Spinal cord (tissue), 10 donors: Measurements from ENCODE around the gene BMP15. TPM values are rescaled to one million over a fixed set of nuclear protein-coding genes. Genes with fewer than 3 reads are reported as not detected.

ENCODE experiments used
- DNase-seq, 6 donors: peaks; one replicate each; pipeline versions ENCODE4 v3.0.0 to v3.0.0-alpha.2; 2013 to 2015; ENCODE audit warnings: low spot score in 6 of 6, low read depth in 4 of 6
- H3K27ac ChIP-seq: one replicate; pipeline ENCODE4 v1.5.1; 2013; ENCODE audit warnings: low read depth, low read length, control low read depth
- H3K27me3 ChIP-seq: one replicate; pipeline ENCODE4 v1.6.1; 2013; ENCODE audit warnings: low read length; ENCODE audit not compliant: control insufficient read depth, insufficient read depth
- H3K36me3 ChIP-seq: one replicate; pipeline ENCODE4 v1.6.1; 2013; ENCODE audit warnings: low read length; ENCODE audit not compliant: control insufficient read depth, insufficient read depth
- H3K4me1 ChIP-seq: one replicate; pipeline ENCODE4 v1.6.1; 2013; ENCODE audit warnings: low read length; ENCODE audit not compliant: control insufficient read depth, insufficient read depth
- H3K4me3 ChIP-seq: one replicate; pipeline ENCODE4 v1.5.1; 2013; ENCODE audit warnings: low read depth, low read length, control low read depth
- H3K9me3 ChIP-seq: one replicate; pipeline ENCODE4 v1.6.1; 2013; ENCODE audit warnings: low read length; ENCODE audit not compliant: control insufficient read depth, insufficient read depth
- WGBS: methylation state at CpG from one replicate; pipeline ENCODE4 v1.1.5; 2013; ENCODE audit warnings: missing lambda C conversion rate; ENCODE audit not compliant: insufficient coverage; 5-methylcytosine and 5-hydroxymethylcytosine counted together
- polyA plus RNA-seq, 2 donors: library from polyadenylated mRNA; unstranded; fragments of 120-200 nt; gene quantifications; one replicate each; pipeline ENCODE4 v1.2.1, GENCODE V29; 2013; ENCODE audit not compliant: insufficient read length in 2 of 2
- total RNA-seq, 2 donors: library from RNA; depleted of rRNA in 1 of 2; stranded (reverse); fragments of 120-200 nt in 1 of 2; fragments of >200 nt in 1 of 2; gene quantifications; one replicate each; pipeline versions ENCODE4 v1.2.3 to v1.2.4, GENCODE V29; 2013 to 2014
- donor health status: healthy.

BMP15 gene
- total and polyA plus RNA-seq, 4 donors = 0.20 TPM; not detected in 3

DNA sequence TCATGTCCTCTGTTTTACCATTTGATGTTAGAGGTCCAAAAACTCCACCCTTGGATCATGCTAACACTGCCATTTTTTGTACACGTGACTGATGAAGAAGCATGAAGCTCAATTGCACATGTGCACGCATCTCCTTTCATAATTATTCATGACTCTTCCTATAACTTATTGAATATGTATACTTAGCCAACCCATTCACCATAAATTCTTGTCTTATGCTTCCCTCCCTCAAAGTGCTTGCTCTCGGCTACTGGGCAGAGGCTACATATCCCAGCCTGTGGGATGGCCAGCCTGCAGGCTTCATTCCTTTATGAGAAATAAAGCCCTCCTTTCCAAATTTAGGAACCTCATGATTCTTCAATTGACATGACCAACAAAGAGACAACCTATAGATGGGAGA is 17.5 kb upstream of the BMP15 start:
- H3K4me1 ChIP-seq = no peaks in the 10 kb centered on the region
- WGBS = no CpG with 5 or more reads among the region's 3 CpGs
- DNase-seq = no peak
- no peak overlapping the region for H3K4me3 ChIP-seq
- H3K36me3 ChIP-seq = no peaks in the 10 kb centered on the region
- no peaks in the 10 kb centered on the region for H3K9me3 ChIP-seq
- H3K27ac ChIP-seq = no peak overlapping the region
- H3K27me3 ChIP-seq = no peaks in the 10 kb centered on the region

DNA sequence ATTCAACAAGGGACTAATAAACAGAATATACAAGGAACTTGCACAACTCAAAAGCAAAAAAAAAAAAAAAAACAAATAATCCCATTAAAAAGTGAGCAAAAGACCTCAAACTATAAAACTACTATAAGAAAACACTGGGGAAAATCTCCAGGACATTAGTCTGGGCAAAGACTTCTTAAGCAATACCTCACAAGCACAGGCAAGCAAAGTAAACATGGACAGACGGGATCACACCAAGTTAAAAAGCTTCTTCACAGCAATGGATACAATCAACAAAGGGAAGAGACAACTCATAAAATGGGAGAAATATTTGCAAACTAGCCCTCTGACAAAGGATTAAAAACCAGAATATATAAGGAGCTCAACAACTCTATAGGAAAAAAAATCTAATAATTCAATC is 17.1 kb upstream of the BMP15 start:
- no peaks in the 10 kb centered on the region for H3K4me1 ChIP-seq
- no peaks in the 10 kb centered on the region for H3K9me3 ChIP-seq
- DNase-seq = no peak
- H3K36me3 ChIP-seq = no peaks in the 10 kb centered on the region
- no peak overlapping the region for H3K4me3 ChIP-seq
- WGBS = no CpG with 5 or more reads among the region's 1 CpG
- H3K27me3 ChIP-seq = no peaks in the 10 kb centered on the region
- H3K27ac ChIP-seq = no peak overlapping the region

DNA sequence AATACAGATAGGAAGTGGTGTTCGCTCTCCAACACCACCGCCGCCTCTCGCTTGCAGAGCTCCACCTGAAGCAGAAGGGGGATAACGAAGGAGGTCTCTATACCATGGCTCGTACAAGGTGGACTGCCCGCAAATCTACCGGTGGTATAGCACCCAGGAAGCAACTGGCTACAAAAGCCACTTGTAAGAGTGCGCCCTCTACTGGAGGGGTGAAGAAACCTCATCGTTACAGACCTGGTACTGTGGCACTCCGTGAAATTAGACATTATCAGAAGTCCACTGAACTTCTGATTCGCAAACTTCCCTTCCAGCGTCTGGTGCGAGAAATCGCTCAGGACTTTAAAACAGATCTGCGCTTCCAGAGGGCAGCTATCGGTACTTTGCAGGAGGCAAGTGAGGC is 5.2 kb upstream of the BMP15 start:
- Histone ChIP-seq H3K27ac (no peak overlapping the region), H3K4me1 (no peaks in the 10 kb centered on the region), H3K36me3 (no peaks in the 10 kb centered on the region), H3K4me3 (no peak overlapping the region), H3K27me3 (peaks cover 5% of the 10 kb centered on the region), H3K9me3 (no peaks in the 10 kb centered on the region)
- 83% methylated on average over 17 of the region's 17 CpGs for WGBS
- no peak for DNase-seq

DNA sequence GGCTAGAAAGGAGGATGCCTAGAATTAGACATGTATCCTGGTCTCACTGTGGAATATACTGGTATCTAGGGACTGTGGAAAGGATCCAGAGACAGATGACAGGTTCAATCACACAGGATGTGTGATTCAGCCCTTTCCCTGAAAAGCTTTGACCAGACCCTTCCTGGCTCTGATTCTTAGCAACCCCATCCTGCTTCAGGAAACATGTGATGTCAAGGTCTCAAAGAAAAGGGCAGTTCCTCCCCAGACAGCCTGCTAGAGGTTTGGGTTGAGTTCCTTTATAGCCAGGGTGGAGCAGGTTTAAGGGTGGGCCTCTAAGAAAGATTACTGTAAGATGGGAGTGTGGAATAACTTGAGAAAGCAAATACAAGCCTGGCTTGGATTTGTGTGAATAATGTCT is 3.0 kb downstream of the BMP15 start:
- no peaks in the 10 kb centered on the region for H3K9me3 ChIP-seq
- no peaks in the 10 kb centered on the region for H3K36me3 ChIP-seq
- DNase-seq = no peak
- no peaks in the 10 kb centered on the region for H3K4me1 ChIP-seq
- H3K27ac ChIP-seq = no peak overlapping the region
- H3K27me3 ChIP-seq = peaks cover 3% of the 10 kb centered on the region
- H3K4me3 ChIP-seq = no peak overlapping the region

DNA sequence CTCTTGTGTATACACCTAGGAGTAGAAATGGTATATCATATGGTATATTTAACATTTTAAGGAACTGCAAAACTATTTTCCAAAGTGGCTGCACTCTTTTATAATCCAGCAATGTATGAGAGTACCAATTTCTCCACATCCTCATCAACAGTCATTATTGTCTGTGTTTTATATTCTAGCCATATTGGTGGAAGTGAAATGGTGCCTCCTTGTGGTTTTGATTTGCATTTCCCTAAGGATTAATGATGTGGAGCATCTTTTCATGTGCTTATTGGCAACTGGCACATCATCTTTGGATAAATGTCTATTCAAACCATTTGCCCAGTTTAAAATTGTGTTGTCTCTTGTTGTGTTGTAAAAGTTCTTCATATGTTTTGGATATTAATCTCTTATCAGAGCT is 9.6 kb downstream of the BMP15 start:
- Histone ChIP-seq H3K4me1 (no peaks in the 10 kb centered on the region), H3K27ac (no peak overlapping the region), H3K9me3 (no peaks in the 10 kb centered on the region), H3K4me3 (no peak overlapping the region), H3K27me3 (no peaks in the 10 kb centered on the region), H3K36me3 (no peaks in the 10 kb centered on the region)
- peak in 2 of 6 donors; percentile 9 to 15 for DNase-seq

DNA sequence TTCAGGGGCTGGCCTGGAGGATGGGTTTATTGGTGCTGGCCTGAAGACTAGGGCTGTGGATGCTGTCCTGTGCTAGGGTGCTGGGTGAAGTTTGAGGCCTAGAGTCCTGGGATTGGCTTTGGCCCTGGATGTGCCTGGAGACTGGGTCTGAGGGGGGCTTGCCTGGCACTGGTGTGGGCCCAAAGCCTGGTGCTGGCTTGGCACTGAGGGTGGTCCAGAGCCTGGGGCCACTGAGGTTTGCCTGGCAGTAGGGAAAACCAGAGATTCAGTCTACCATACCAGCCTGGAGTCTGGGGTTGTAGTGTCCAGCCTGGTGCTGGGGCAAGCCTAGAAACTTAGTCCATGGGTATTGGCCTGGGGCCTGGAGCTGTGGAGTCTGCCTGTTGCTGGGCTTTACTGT is 16.6 kb downstream of the BMP15 start:
- H3K36me3 ChIP-seq = no peaks in the 10 kb centered on the region
- no peaks in the 10 kb centered on the region for H3K9me3 ChIP-seq
- no peaks in the 10 kb centered on the region for H3K27me3 ChIP-seq
- H3K4me3 ChIP-seq = no peak overlapping the region
- no peak for DNase-seq
- no peak overlapping the region for H3K27ac ChIP-seq
- no peaks in the 10 kb centered on the region for H3K4me1 ChIP-seq

DNA sequence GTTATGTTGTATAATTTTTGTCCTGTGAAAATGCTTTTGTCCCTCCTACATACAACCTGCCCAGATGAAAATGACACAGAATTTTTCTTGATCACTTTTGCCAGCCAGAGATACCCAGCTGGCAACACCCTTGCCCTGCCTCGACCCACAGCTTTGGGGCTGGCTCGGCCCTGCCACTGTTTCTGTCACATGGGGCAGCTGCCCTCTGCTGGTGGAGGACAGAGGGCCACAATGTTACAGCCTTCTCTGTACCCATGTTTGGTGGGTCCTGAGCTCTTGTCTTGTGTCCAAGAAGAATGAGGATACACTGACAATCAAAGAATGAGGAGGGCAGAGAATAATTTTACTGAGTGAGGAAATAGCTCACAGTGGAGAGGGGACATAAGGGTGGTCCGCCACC is 31.1 kb downstream of the BMP15 start:
- Histone ChIP-seq H3K9me3 (no peaks in the 10 kb centered on the region), H3K36me3 (no peaks in the 10 kb centered on the region), H3K27me3 (no peaks in the 10 kb centered on the region), H3K4me3 (no peak overlapping the region), H3K4me1 (no peaks in the 10 kb centered on the region), H3K27ac (no peak overlapping the region)
- WGBS = 91% methylated on average over 3 of the region's 3 CpGs
- DNase-seq = no peak

DNA sequence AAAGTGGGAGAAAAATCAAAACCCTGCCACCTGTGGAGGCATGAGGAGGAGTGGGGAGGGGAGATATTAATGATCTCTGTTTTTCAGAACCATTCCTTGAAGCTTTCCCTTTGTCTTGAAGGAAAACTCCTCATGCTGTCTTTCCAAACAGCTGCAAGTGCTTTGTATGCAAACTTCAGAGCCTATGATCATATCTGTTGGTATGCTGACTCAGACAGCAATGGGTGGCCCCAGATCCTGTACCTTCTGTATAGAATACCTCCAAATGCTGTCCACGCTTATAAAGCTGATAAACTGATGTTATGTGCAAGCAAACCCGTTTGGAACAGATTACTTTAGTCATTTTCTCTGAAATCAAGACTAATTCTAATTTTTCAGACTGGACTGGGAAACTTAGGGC is 31.9 kb downstream of the BMP15 start:
- no peaks in the 10 kb centered on the region for H3K27me3 ChIP-seq
- no CpG with 5 or more reads among the region's 2 CpGs for WGBS
- no peak overlapping the region for H3K4me3 ChIP-seq
- no peak for DNase-seq
- no peaks in the 10 kb centered on the region for H3K36me3 ChIP-seq
- no peaks in the 10 kb centered on the region for H3K9me3 ChIP-seq
- no peaks in the 10 kb centered on the region for H3K4me1 ChIP-seq
- no peak overlapping the region for H3K27ac ChIP-seq

DNA sequence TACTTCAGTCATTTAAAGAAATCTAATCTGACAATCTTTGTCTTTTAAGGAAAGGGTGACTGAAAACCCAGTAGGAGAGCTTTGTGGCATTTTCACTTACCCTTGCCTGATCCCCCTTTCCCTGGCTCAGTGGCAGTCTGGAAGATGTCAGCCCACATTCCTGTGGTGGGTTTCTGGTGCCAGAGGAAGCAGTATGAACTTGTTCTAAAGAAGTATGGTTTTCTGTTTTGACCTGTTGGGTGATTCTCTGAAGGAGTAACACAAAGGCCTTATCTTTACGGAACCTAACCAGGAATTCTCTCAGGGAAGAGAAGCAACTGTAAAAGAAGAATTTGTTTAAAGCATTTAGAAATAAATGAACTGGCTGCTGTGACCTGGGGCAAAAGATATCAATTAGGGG is 41.9 kb downstream of the BMP15 start:
- WGBS = no CpG with 5 or more reads among the region's 1 CpG
- no peak overlapping the region for H3K4me3 ChIP-seq
- H3K27me3 ChIP-seq = peaks cover 2% of the 10 kb centered on the region
- no peaks in the 10 kb centered on the region for H3K36me3 ChIP-seq
- no peaks in the 10 kb centered on the region for H3K9me3 ChIP-seq
- no peak overlapping the region for H3K27ac ChIP-seq
- DNase-seq = no peak
- H3K4me1 ChIP-seq = no peaks in the 10 kb centered on the region

DNA sequence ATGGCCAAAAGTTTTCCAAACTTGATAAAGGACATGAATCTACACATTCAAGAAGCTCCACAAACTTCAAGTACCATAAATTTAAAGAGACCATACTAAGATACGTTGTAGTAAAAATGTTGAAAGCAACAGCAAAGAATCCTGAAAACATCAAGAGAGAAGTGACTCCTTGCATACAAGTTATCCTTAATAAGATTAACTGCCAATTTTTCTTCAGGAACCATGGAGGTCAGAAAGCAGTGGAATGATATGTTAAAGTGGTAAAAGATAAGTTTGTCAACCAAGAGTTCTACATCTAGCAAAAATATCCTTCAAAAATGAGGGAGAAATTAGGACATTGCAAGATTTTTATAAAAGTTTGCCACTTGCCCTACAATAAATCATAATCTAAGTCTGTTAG is 43.3 kb downstream of the BMP15 start:
- no CpG with 5 or more reads among the region's 1 CpG for WGBS
- H3K9me3 ChIP-seq = no peaks in the 10 kb centered on the region
- DNase-seq = no peak
- no peaks in the 10 kb centered on the region for H3K27me3 ChIP-seq
- no peaks in the 10 kb centered on the region for H3K36me3 ChIP-seq
- no peak overlapping the region for H3K27ac ChIP-seq
- H3K4me3 ChIP-seq = no peak overlapping the region
- H3K4me1 ChIP-seq = no peaks in the 10 kb centered on the region

DNA sequence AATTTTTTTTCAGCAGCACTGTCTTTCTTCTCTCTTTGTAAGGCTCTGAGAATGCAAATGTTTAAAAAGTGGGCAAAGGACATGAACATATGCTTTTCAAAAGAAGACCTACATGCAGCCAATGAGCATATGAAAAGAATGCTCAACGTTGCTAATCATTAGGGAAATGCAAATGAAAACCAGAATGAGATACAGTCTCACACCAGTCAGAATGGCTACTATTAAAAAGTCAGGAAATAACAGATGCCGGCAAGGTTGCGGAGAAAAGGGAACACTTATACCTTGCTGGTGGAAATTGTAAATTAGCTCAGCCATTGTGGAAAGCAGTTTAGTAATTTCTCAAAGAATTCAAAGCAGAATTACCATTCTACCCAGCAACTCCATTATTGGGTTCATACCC is 51.6 kb downstream of the BMP15 start:
- peaks cover 2% of the 10 kb centered on the region for H3K27me3 ChIP-seq
- H3K27ac ChIP-seq = no peak overlapping the region
- H3K36me3 ChIP-seq = no peaks in the 10 kb centered on the region
- WGBS = 0% methylated on average over 1 of the region's 3 CpGs
- DNase-seq = no peak
- H3K4me1 ChIP-seq = no peaks in the 10 kb centered on the region
- H3K9me3 ChIP-seq = no peaks in the 10 kb centered on the region
- no peak overlapping the region for H3K4me3 ChIP-seq
